Middle frontal gyrus (tissue), 1 donor: Measurements from ENCODE around the gene MTIF3.
A peak's percentile ranks its signal among the peaks of the same experiment; 100 is the strongest.

Source experiments
- DNase-seq: peaks from one replicate; pipeline ENCODE4 v3.0.0-alpha.2; 2015; ENCODE audit warnings: low spot score; ENCODE audit errors: extremely low spot score

MTIF3 gene

GRCh38 chr13:27455331-27455855, 5.0 kb upstream of the MTIF3 start:
- DNase-seq, result no peak

GRCh38 chr13:27450921-27451471, 632 bp upstream of the MTIF3 start:
- DNase-seq, result no peak

DNA sequence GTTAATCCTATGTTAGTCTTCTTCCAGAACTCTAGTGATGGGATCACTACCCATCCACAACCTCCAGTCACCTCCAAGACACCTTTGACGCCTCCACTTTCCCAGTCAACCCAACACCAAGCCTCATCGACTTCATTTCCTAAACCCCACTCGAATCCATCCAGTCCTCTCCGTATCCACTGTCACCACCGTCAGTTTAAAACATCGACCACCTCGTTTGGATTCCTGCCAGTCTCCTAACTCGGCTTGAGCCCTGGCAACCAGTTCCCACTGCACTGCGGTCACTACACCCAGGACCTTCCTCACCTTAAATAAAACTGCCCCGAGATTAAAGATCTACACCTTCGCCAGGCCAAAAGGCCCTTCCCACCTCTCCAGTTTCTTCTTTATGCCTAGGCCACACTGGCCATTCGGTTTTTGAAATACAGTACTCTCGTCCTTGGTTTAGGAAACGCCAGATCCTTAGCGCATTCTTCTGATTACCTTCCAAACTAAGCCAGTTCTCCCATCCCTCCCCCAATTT, 1.2 kb downstream of the MTIF3 start:
- DNase-seq, result no peak

DNA sequence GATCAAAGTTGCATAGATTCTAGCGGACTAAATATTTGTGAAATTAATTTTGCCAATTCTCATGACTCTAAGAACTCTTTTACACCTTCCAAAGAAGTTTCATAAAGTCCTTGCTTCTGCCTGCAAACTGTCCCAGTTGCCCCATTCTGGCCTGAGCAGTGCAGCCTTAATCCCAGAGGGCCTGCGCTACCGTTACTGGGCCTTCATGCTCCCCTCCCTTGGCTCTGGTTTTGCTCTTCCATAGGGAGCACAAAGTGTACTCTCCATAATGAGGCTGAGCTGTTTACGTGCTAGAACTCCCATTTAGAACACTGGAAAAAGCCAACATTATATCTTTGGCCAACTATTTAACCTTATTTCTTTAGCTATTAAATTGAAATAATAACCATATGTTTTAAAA, 2.1 kb downstream of the MTIF3 start:
- DNase-seq, result no peak

- DNase-seq, result no peak
Observed at GRCh38 chr13:27446986-27447583, 3.3 kb downstream of the MTIF3 start.

GRCh38 chr13:27442797-27443196, 7.6 kb downstream of the MTIF3 start:
- no peak for DNase-seq

DNA sequence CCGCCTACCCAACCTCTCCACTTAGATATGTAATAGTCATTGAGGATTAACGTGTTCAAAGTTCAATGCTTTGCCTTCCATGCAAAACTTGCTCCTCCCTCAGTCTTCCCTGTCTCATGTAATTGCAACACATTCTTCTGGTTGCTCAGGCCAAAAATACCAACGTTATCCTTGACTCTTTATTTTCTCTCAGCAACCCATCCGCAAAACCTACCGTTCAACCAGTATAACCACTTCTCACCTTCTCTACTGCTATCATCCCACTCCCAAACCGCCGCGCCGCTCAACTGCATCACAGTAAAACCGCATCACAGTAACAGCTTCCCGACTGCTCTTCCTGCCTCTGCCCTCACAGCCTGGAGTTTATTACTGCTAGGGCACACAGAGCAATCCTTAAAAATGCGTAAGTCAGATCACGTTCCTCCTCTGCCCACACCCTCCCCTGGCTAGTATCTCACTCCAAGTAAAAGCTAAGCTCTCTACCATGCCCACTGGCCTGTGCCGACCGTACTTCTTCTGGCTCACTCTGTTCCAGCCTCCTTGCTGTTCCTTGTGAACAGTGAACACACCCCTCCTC, 8.2 kb downstream of the MTIF3 start:
- DNase-seq, result no peak

GRCh38 chr13:27440408-27440807, 10.0 kb downstream of the MTIF3 start:
- DNase-seq, result no peak

GRCh38 chr13:27437126-27437525, 13.2 kb downstream of the MTIF3 start:
- DNase-seq, result no peak

GRCh38 chr13:27432611-27433210, 17.7 kb downstream of the MTIF3 start:
- DNase-seq, result no peak

DNA sequence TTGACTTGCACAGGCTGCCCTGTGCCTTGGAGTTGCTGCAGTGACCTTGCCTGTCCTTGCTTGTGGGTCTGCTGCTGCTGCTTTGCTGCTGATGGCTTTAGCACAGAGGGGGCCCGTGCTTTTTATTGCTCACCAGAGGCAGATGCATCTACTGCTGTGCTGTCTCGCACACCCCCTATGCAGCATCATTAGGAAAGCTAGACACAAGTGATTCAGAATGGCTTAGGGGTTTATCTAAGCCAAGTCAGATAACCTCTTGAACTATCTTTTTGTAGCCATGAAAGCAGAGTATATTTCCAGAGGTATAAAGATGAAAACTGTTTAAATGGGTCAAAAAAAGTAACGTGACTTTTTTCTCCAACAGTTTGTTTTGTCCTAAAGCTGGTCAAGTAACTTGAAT, 18.2 kb downstream of the MTIF3 start:
- no peak for DNase-seq

GRCh38 chr13:27428160-27428559, 22.2 kb downstream of the MTIF3 start:
- DNase-seq, result no peak

GRCh38 chr13:27427641-27428040, 22.7 kb downstream of the MTIF3 start:
- DNase-seq, result no peak

GRCh38 chr13:27425918-27426630, 24.3 kb downstream of the MTIF3 start:
- DNase-seq, result no peak

DNA sequence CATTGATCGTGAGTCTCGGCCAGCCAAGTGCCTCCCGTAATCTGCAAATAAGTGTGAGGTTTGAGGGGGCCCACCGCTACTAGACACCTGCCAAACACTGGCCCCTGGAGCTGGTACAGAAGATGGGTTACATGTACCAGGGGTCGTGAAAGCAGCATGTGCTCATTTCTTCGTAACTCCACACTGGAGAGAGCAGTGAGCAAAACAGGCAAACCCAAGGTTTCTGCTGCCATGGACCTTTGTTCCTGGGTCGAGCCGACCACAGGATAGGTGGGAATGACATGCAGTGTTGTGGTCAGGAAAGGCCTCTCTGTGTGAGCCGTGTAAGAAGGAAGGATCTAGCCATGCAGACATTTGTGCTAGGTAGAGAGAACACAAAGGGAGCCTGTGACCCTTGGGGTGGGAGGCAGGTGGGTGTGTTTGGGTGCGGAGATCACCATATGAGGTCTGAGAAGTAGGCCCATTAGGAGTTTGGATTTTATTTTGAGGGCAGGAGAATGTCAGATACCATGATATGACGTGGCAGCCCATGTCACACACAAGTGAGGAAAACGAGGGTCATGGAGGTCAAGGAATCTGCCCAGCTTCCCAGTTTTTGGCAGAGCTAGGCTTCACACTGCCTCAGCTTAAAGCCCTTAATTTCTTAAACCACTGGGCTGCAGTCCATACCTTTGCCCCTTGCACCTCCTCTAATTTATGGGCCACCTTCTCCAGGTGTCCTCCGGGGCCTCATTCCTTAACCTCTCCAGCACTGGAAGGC, 25.0 kb downstream of the MTIF3 start:
- no peak for DNase-seq

DNA sequence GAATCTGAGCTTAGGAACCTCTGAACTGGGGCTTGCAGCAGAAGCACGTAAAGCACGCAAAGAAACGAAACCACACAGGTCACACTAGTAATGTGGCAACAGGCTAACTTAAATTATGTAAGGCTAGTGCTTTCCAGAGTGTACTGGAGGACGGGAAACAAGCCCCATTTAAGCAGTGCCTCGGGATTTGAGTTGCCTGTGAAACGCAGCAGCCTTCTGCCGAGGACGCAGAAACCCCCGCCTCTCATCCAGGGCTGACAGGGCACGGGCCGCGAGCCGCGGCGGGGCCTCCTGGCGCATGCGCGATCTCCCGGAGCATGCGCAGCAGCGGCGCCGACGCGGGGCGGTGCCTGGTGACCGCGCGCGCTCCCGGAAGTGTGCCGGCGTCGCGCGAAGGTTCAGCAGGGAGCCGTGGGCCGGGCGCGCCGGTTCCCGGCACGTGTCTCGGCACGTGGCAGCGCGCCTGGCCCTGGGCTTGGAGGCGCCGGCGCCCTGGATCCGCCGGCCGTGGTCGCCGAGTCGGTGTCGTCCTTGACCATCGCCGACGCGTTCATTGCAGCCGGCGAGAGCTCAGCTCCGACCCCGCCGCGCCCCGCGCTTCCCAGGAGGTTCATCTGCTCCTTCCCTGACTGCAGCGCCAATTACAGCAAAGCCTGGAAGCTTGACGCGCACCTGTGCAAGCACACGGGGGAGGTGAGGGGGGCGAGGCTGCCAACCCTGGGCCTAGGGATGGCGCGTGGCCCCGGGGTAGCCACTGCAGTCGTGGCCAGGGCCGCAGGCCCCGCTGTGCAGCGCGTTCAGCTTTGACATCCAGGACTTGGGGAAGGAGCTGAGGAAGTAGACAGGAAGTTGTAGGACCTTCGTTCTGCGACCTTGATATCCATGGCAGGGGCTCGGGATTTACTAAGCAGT, 25.9 kb downstream of the MTIF3 start, which contains the start of gene GTF3A:
Gene GTF3A, plus strand, starts transcription at position 374 of the 912 bp plus-strand sequence.
- DNase-seq, result peak; percentile 81

DNA sequence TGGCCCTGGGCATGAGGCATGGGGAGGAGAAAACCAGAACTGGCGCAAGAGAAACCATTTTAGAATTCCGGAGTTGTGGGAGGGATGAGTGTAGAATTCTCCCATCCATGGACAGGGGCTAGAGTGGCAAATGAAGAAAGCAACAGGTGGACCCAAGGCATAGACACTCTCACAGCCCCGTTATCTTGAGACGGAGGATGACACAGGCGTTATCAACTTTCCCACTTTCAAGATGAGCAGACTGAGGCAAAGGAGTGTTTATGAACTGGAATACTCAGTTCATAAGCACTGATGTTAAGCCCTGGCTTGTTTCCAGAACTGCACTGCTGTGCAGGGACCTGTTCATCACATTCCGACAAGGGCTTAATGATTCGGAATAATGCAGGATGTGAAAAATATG, 27.0 kb downstream of the MTIF3 start:
- no peak for DNase-seq

DNA sequence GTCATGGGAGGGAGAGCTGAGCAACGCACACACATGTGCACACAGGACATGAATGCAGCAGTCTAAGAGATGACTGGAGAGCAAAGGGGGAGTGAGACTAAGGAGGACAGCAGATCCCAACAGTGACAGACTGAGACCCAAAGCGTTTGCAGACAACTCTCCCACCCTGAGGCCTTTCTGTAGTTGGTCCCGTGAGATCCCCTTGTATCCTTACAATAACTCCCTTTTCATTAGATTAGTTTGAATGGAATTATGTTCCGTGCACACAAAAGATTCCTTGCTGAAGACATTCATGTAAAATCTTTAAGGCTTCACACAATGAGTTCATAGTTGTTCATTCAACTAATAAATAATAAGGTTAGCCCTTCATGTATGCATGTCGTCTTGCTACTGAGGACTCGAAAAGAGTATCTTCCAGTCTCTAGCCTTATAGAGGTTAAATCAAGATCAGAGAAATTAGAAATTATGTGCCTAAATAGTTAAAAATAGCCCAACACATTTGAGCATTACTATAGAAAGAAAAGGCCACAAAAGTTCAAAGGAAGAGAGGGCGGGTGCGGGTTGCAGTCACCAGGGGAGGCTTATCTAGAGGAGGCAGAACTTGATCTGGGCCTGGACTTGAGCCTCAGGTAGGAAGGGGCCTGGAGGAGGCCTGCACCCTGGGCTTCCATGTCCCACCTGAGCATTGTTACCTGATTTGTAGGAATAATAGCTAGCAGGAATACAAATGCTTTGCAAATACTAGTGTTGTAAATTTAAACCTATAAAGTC, 29.1 kb downstream of the MTIF3 start:
- DNase-seq, result no peak

DNA sequence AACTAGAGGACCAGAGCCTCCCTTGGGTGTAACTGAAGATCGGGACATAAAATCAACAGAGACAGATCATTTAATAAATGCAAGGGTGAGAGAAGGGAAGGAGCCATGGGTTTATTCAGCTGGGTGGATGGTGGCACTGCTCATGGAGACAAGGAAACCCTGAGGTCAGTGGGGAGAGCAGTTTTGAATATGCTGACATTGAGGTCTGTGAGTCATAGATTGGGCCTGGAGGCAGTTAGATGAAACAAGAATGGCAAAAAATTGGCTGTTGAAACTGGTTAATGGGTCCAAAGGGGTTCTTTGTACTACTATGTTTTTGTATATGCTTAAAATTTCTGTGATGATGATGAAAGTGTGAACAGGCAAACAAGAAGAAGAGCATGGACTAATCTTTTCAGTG, 31.0 kb downstream of the MTIF3 start:
- no peak for DNase-seq
